H1 (cell line): Measurements from ENCODE around the gene RNASEH2A. TPM values are rescaled to one million over a fixed set of nuclear protein-coding genes. Genes with fewer than 3 reads are reported as not detected.

ENCODE experiments used
- CTCF ChIP-seq, 3 experiments: IDR thresholded peaks; 1 replicate in 2 of 3; 2 replicates in 1 of 3; pipeline versions ENCODE4 v1.5.1 to v1.6.1; 2011; ENCODE audit warnings: low read length in 3 of 3, mild to moderate bottlenecking in 3 of 3, inconsistent platforms in 2 of 3, low read depth in 1 of 3, moderate library complexity in 1 of 3; ENCODE audit not compliant: insufficient read depth in 1 of 3; ENCODE audit errors: control extremely low read depth in 1 of 3
- SUZ12 ChIP-seq: fragments of 200-600 bp; sonication (generic); IDR thresholded peaks from 2 replicates; pipeline ENCODE4 v1.6.1; 2012; ENCODE audit warnings: mild to moderate bottlenecking, inconsistent platforms, low read length, moderate library complexity, mixed read lengths
- polyA plus RNA-seq, 7 experiments: library from polyadenylated mRNA; depleted of rRNA in 3 of 7; stranded (reverse) in 5 of 7; unstranded in 2 of 7; fragments of >200 nt in 5 of 7; fragments of 200-250 nt in 2 of 7; gene quantifications; 1 replicate in 5 of 7; 2 replicates in 1 of 7; 4 replicates in 1 of 7; pipeline versions ENCODE4 v1.2.1 to v1.2.3, GENCODE V29; 2011 to 2013; ENCODE audit warnings: missing spikeins in 2 of 7, mixed read lengths in 2 of 7
- total RNA-seq: library from RNA; stranded (reverse); fragmentation: NEBNext Ultra II Directional; extraction: Animal tissue kit (Norgen Biotek cat#: 25700); gene quantifications from 2 replicates; pipeline ENCODE4 v1.2.1, GENCODE V29; 2021

RNASEH2A gene
- total and polyA plus RNA-seq, 2 of the 8 experiments (the other 6 are each of a cell fraction or from before 2014, with no cell fraction given): 67.5 to 120 TPM

GRCh38 chr19:12777217-12778016 is 29.0 kb upstream of the RNASEH2A start (continued):
- TF ChIP-seq CTCF (IDR thresholded peaks at IDR 0.05; ENCODE audit: control extremely low read depth in 1 of 3, insufficient read depth in 1 of 3, low read depth in 1 of 3, low read length in 3 of 3): peak; percentile 81 to 92 (median 81)
- TF ChIP-seq SUZ12: no peak
- TF ChIP-seq, all 59 proteins: peak for 6
